ENCODE measurements around the gene PIANP.

Gene PIANP

GRCh38 chr12:6697584-6698351, 2.8 kb downstream of the PIANP start:
- Histone ChIP-seq H3K27me3 (replicated peaks; ENCODE audit: insufficient read depth, low read length) (peaks cover 82% of the 10 kb centered on the region), H3K27ac (ENCODE audit: low read length) (no peak overlapping the region), H3F3A (ENCODE audit: insufficient read depth, low read length) (no peaks in the 10 kb centered on the region), H3K9me2 (replicated peaks; ENCODE audit: insufficient read depth, low read length) (no peaks in the 10 kb centered on the region), H3K4me1 (ENCODE audit: low read length) (no peaks in the 10 kb centered on the region), H3K4me3 (ENCODE audit: low read length) (no peak overlapping the region), H4K20me1 (ENCODE audit: insufficient read depth, low read length) (no peaks in the 10 kb centered on the region), H3K9ac (ENCODE audit: low read length) (no peak overlapping the region), H3K9me3 (replicated peaks; ENCODE audit: insufficient read depth, low read length) (no peaks in the 10 kb centered on the region), H2AFZ (ENCODE audit: low read length) (no peak overlapping the region), H3K36me3 (replicated peaks; ENCODE audit: insufficient read depth, low read length) (no peaks in the 10 kb centered on the region), H3K79me2 (ENCODE audit: low read length) (no peaks in the 10 kb centered on the region), H3K4me2 (ENCODE audit: low read depth, low read length) (no peak overlapping the region)
- no peak for DNase-seq
- TF ChIP-seq EZH2phosphoT487 (IDR thresholded peaks at IDR 0.05; ENCODE audit: low read length) (no peak), EZH2 (optimal IDR thresholded peaks at IDR 0.05; ENCODE audit: low read depth, low read length) (no peak), CTCF (IDR thresholded peaks at IDR 0.05; ENCODE audit: low read length) (peak; percentile 38)

DNA sequence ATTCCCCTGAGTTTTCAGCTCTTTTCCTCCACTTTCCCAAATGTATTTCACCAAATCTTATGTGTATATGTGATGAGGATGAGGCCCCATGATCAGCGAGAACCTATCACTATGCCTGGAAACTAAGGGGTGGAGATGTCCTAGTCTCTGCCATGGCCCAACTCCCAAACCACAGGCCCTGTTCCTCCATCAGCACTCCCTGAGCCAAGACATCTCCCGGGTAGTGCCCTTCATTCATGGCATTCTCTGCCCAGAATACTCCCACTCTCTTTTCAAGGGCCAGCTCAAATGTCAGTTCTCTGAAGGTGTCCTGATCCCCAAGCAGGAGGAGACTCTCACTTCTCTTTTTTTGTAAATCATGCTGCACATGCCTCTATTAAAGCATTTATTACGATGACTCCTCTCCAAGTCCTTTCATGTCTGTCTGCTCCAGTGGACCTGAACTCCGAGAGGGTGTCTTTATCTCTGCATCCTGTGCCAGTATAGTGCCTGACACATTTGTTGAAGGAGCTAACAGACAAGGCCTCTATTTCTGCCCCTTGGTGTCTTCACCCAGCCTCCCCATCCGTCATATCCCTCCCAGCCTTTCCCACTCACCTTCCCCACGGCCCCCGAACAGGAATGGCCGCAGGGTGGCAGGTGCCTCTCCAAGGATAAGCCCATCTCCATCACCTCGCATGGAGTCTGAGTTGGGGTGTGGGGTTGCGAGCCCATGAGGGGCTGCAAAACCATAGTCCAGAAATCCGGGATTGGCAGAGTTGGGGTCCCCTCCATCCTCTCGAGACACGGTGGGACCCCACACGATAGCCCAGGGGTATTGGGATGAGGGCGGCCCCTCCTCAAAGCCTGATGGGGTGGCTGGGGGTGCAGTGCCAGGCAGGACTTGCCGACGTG, 3.7 kb downstream of the PIANP start:
- no peaks in the 10 kb centered on the region for H3F3A ChIP-seq (ENCODE audit: insufficient read depth, low read length)
- DNase-seq = no peak
- H3K9me2 ChIP-seq (replicated peaks; ENCODE audit: insufficient read depth, low read length) = no peaks in the 10 kb centered on the region
- no peak overlapping the region for H3K9ac ChIP-seq (ENCODE audit: low read length)
- H3K4me3 ChIP-seq (ENCODE audit: low read length) = no peak overlapping the region
- H3K4me1 ChIP-seq (ENCODE audit: low read length) = no peaks in the 10 kb centered on the region
- no peaks in the 10 kb centered on the region for H3K79me2 ChIP-seq (ENCODE audit: low read length)
- H3K27me3 ChIP-seq (replicated peaks; ENCODE audit: insufficient read depth, low read length) = peaks cover 76% of the 10 kb centered on the region
- H3K27ac ChIP-seq (ENCODE audit: low read length) = no peak overlapping the region
- H3K36me3 ChIP-seq (replicated peaks; ENCODE audit: insufficient read depth, low read length) = no peaks in the 10 kb centered on the region
- no peaks in the 10 kb centered on the region for H4K20me1 ChIP-seq (ENCODE audit: insufficient read depth, low read length)
- no peaks in the 10 kb centered on the region for H3K9me3 ChIP-seq (replicated peaks; ENCODE audit: insufficient read depth, low read length)
- H3K4me2 ChIP-seq (ENCODE audit: low read depth, low read length) = no peak overlapping the region
- H2AFZ ChIP-seq (ENCODE audit: low read length) = no peak overlapping the region
- no peak for TF ChIP-seq EZH2 (optimal IDR thresholded peaks at IDR 0.05; ENCODE audit: low read depth, low read length)
- TF ChIP-seq EZH2phosphoT487 (IDR thresholded peaks at IDR 0.05; ENCODE audit: low read length) = no peak
- TF ChIP-seq CTCF (IDR thresholded peaks at IDR 0.05; ENCODE audit: low read length) = no peak

- no peak overlapping the region for H3K9ac ChIP-seq (ENCODE audit: low read length)
- no peak overlapping the region for H3K4me2 ChIP-seq (ENCODE audit: low read depth, low read length)
- H2AFZ ChIP-seq (ENCODE audit: low read length) = no peak overlapping the region
- no peaks in the 10 kb centered on the region for H3K4me1 ChIP-seq (ENCODE audit: low read length)
- H4K20me1 ChIP-seq (ENCODE audit: insufficient read depth, low read length) = no peaks in the 10 kb centered on the region
- no peak for DNase-seq
- no peak for TF ChIP-seq CTCF (IDR thresholded peaks at IDR 0.05; ENCODE audit: low read length)
- no peak for TF ChIP-seq EZH2 (optimal IDR thresholded peaks at IDR 0.05; ENCODE audit: low read depth, low read length)
- no peak for TF ChIP-seq EZH2phosphoT487 (IDR thresholded peaks at IDR 0.05; ENCODE audit: low read length)
- H3K9me2 ChIP-seq (replicated peaks; ENCODE audit: insufficient read depth, low read length) = no peaks in the 10 kb centered on the region
- no peaks in the 10 kb centered on the region for H3K9me3 ChIP-seq (replicated peaks; ENCODE audit: insufficient read depth, low read length)
- H3K36me3 ChIP-seq (replicated peaks; ENCODE audit: insufficient read depth, low read length) = no peaks in the 10 kb centered on the region
- no peaks in the 10 kb centered on the region for H3K79me2 ChIP-seq (ENCODE audit: low read length)
- no peak overlapping the region for H3K4me3 ChIP-seq (ENCODE audit: low read length)
- H3K27ac ChIP-seq (ENCODE audit: low read length) = no peak overlapping the region
- H3K27me3 ChIP-seq (replicated peaks; ENCODE audit: insufficient read depth, low read length) = peaks cover 63% of the 10 kb centered on the region
- no peaks in the 10 kb centered on the region for H3F3A ChIP-seq (ENCODE audit: insufficient read depth, low read length)
These were observed 5.1 kb downstream of the PIANP start for GRCh38 chr12:6695313-6696045.
